K562 (cell line): ENCODE results near the gene RHOF. TPM values are rescaled to one million over a fixed set of nuclear protein-coding genes. Genes with fewer than 3 reads are reported as not detected.
A peak's percentile ranks its signal among the peaks of the same experiment; 100 is the strongest.

Experiments
- TEAD1 ChIP-seq, 2 experiments: fragments of 450-650 bp in 1 of 2; sonication (generic) in 1 of 2; formaldehyde crosslinking; IDR thresholded peaks; 2 replicates each; pipeline versions ENCODE4 v1.4.0 to v1.8.0; 2020 to 2022; ENCODE audit warnings: mild to moderate bottlenecking in 2 of 2, missing genetic modification reagents in 1 of 2
- ZBTB11 ChIP-seq, 3 experiments: fragments of 200-800 bp in 1 of 3; fragments of 250-450 bp in 1 of 3; fragments of 450-650 bp in 1 of 3; sonication (Bioruptor Pico) in 1 of 3; sonication (Bioruptor generic) in 1 of 3; formaldehyde crosslinking in 1 of 3; IDR thresholded peaks; 2 replicates each; pipeline versions ENCODE4 v1.6.1 to v1.8.0; 2016 to 2022; ENCODE audit warnings: mild to moderate bottlenecking in 2 of 3, missing genetic modification characterization in 2 of 3, missing compliant biosample characterization in 1 of 3, moderate library complexity in 1 of 3
- ZC3H8 ChIP-seq: fragments of 450-650 bp; IDR thresholded peaks from 2 replicates; pipeline ENCODE4 v1.6.1; 2017
- polyA plus RNA-seq, 8 experiments: library from polyadenylated mRNA; depleted of rRNA in 4 of 8; stranded (reverse) in 5 of 8; unstranded in 3 of 8; fragments of >200 nt; fragmentation: Nextera tagmentation in 2 of 8; fragmentation: Illumina TruSeq in 1 of 8; extraction: Ambion mirVana in 2 of 8; extraction: Trizol in 1 of 8; gene quantifications; 2 replicates each; pipeline versions ENCODE4 v1.2.1 to v1.2.3, GENCODE V29; 2011 to 2014; ENCODE audit warnings: inconsistent platforms in 1 of 8, missing spikeins in 1 of 8
- total RNA-seq, 7 experiments: library from RNA; depleted of rRNA in 6 of 7; stranded (reverse); fragments of >200 nt in 6 of 7; fragmentation: Illumina TruSeq in 2 of 7; extraction: Trizol in 2 of 7; gene quantifications; 2 replicates each; pipeline versions ENCODE4 v1.2.1 to v1.2.3, GENCODE V29; 2011 to 2021; ENCODE audit warnings: low replicate concordance in 1 of 7

Gene RHOF
- total and polyA plus RNA-seq, 9 of the 15 experiments (the other 6 are each of a cell fraction or from before 2014, with no cell fraction given): 0.13 to 10.1 (median 4.0) TPM

- no peak for TF ChIP-seq ZBTB11 (CRISPR knock-in tag; IDR thresholded peaks at IDR 0.05)
- no peak for TF ChIP-seq ZC3H8
- 0 out of 4 replicates have a peak, but pooled peaks of 1 of the 2 experiments have one; percentile 42 for TF ChIP-seq TEAD1 (CRISPR knock-in tag; IDR thresholded peaks at IDR 0.05)
Measured at GRCh38 chr12:121773011-121773777, 20.3 kb downstream of the RHOF start (continued).
